ENCODE measurements around the gene SAPCD2.

The SAPCD2 gene

DNA sequence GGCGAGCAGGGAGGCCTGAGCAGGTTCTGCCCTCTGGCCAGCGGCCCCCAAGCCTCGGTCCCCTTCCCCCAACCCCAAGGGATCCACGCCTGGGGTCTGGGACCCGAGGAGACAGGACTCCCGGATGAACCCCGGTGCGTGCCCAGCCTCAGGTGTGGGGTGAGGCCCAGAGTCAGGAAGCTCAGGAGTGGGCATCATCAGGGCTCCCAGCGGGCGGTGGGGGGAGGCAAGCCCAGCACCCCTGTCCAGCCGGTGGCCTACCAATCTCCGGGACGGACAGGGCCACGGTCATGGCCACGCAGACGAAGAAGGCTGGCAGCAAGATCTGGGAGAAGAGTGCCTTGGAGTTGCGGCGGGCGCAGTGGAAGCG is 56.8 kb downstream of the SAPCD2 start:
- TF ChIP-seq ELF4 (IDR thresholded peaks at IDR 0.05) (no peak), CTBP1 (IDR thresholded peaks at IDR 0.05; ENCODE audit: borderline replicate concordance) (no peak), LEF1 (IDR thresholded peaks at IDR 0.05; ENCODE audit: borderline replicate concordance) (no peak), SUZ12 (IDR thresholded peaks at IDR 0.05) (no peak), FOXK2 (IDR thresholded peaks at IDR 0.05) (no peak), PKNOX1 (IDR thresholded peaks at IDR 0.05) (no peak), L3MBTL2 (conservative IDR thresholded peaks at IDR 0.05) (no peak), TARDBP (IDR thresholded peaks at IDR 0.05) (no peak), ARNT (IDR thresholded peaks at IDR 0.05) (no peak), SP1 (IDR thresholded peaks at IDR 0.05) (no peak), HDGF (IDR thresholded peaks at IDR 0.05; ENCODE audit: borderline replicate concordance) (no peak), BHLHE40 (IDR thresholded peaks at IDR 0.05; ENCODE audit: borderline replicate concordance) (no peak), ZNF384 (IDR thresholded peaks at IDR 0.05) (no peak), FOXM1 (IDR thresholded peaks at IDR 0.05; ENCODE audit: borderline replicate concordance) (no peak), NFRKB (IDR thresholded peaks at IDR 0.05) (no peak), FOXA1 (IDR thresholded peaks at IDR 0.05) (no peak)
- no peak for DNase-seq (ENCODE audit: extremely low spot score)
- CTCF ChIA-PET: no interaction called here
- POLR2A ChIA-PET: no interaction called here

DNA sequence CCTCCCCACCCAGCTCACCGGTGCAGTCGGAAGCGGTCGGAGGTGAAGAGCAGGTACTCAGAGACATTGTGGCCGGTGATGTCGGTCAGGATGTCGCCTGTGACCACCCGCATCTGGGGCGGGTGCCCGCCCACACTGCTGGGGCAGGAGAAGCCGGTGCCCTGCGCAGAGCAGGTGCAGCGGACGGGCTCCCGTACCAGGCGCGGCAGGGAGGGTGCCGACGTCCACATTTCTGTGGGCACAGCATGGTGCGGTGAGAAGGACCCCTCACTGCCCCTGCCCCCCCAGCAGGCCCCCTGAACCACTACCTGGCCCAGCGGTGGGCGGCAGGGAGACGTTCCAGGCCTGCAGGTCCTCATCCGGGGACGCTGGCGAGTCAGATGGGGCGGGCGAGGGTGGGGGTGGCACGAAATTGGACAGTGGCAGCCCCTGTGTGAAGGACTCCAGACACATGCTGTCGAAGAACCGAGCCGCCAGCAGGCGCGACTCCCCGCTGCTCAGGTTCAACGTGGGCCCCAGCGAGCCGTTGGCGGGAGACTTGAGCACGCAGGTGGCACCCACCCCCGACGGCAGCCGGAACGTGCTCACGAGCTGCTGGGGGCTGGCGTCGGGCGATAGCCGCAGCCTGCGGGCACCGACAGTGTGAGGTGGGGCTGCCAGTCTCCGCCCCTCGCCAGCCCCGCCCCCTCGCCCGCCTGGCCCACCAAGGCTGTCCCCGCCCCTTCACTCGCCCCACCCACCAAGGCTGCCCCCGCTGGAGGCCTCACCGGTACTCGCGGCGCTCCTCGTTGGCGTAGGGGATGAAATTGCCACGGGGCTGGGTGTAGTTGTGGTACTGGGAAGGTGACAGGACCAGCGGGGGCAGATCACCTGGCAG is 57.4 kb downstream of the SAPCD2 start:
- TF ChIP-seq ARNT (IDR thresholded peaks at IDR 0.05) (no peak), CTBP1 (IDR thresholded peaks at IDR 0.05; ENCODE audit: borderline replicate concordance) (no peak), SP1 (IDR thresholded peaks at IDR 0.05) (no peak), ELF4 (IDR thresholded peaks at IDR 0.05) (no peak), NFRKB (IDR thresholded peaks at IDR 0.05) (no peak), SUZ12 (IDR thresholded peaks at IDR 0.05) (no peak), ZNF384 (IDR thresholded peaks at IDR 0.05) (no peak), L3MBTL2 (conservative IDR thresholded peaks at IDR 0.05) (no peak), BHLHE40 (IDR thresholded peaks at IDR 0.05; ENCODE audit: borderline replicate concordance) (no peak), FOXA1 (IDR thresholded peaks at IDR 0.05) (no peak), FOXM1 (IDR thresholded peaks at IDR 0.05; ENCODE audit: borderline replicate concordance) (no peak), HDGF (IDR thresholded peaks at IDR 0.05; ENCODE audit: borderline replicate concordance) (no peak), FOXK2 (IDR thresholded peaks at IDR 0.05) (no peak), TARDBP (IDR thresholded peaks at IDR 0.05) (no peak), PKNOX1 (IDR thresholded peaks at IDR 0.05) (no peak), LEF1 (IDR thresholded peaks at IDR 0.05; ENCODE audit: borderline replicate concordance) (no peak)
- ChIA-PET POLR2A (interaction anchor here (2.2 kb wide), 1 partner anchor 20 kb away, joined by 6 read pairs; no protein-coding TSS in a partner anchor), CTCF (no interaction called here)
- no peak for DNase-seq (ENCODE audit: extremely low spot score)
